SK-N-SH (cell line): ENCODE measurements around the gene TRIM67.

ENCODE experiments used
- CHD2 ChIP-seq: fragments of 150-350 bp; IDR thresholded peaks from 2 replicates; pipeline ENCODE4 v1.6.1; 2018; ENCODE audit warnings: low read length; ENCODE audit not compliant: partially characterized antibody
- FOSL2 ChIP-seq: IDR thresholded peaks from 2 replicates; pipeline ENCODE4 v1.4.0; 2012; ENCODE audit warnings: low read depth, mild to moderate bottlenecking, moderate library complexity, borderline replicate concordance
- MXI1 ChIP-seq: IDR thresholded peaks from 2 replicates; pipeline ENCODE4 v1.6.1; 2012; ENCODE audit warnings: mild to moderate bottlenecking, low read depth, low read length, improper control_type of control experiment
- NRF1 ChIP-seq: IDR thresholded peaks from 2 replicates; pipeline ENCODE4 v1.6.1; 2012; ENCODE audit warnings: low read depth, mild to moderate bottlenecking, low read length
- RAD21 ChIP-seq: IDR thresholded peaks from 2 replicates; pipeline ENCODE4 v1.6.1; 2012; ENCODE audit warnings: mild to moderate bottlenecking, low read length
- TCF12 ChIP-seq: IDR thresholded peaks from 2 replicates; pipeline ENCODE4 v1.4.0; 2012
- TF ChIP-seq, protein P1 (sequence below): fragments of 150-350 bp; IDR thresholded peaks from 2 replicates; pipeline ENCODE4 v1.6.1; 2016; ENCODE audit warnings: mild to moderate bottlenecking, low read depth, low read length
- TF ChIP-seq, protein P2 (sequence below): fragments of 200-600 bp; sonication (generic); IDR thresholded peaks from 2 replicates; pipeline ENCODE4 v1.6.1; 2017; ENCODE audit warnings: antibody characterized with exemption, mild to moderate bottlenecking, moderate library complexity

- TF ChIP-seq RAD21 (no peak), NRF1 (no peak), FOSL2 (no peak), CHD2 (peak; percentile 63), TCF12 (0 out of 2 replicates have a peak, but pooled peaks have one; percentile 6), MXI1 (peak; percentile 47; the same call in 1 of the 2 replicates)
- TF ChIP-seq, protein P1, sequence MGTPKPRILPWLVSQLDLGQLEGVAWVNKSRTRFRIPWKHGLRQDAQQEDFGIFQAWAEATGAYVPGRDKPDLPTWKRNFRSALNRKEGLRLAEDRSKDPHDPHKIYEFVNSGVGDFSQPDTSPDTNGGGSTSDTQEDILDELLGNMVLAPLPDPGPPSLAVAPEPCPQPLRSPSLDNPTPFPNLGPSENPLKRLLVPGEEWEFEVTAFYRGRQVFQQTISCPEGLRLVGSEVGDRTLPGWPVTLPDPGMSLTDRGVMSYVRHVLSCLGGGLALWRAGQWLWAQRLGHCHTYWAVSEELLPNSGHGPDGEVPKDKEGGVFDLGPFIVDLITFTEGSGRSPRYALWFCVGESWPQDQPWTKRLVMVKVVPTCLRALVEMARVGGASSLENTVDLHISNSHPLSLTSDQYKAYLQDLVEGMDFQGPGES = no peak
- TF ChIP-seq, protein P2, sequence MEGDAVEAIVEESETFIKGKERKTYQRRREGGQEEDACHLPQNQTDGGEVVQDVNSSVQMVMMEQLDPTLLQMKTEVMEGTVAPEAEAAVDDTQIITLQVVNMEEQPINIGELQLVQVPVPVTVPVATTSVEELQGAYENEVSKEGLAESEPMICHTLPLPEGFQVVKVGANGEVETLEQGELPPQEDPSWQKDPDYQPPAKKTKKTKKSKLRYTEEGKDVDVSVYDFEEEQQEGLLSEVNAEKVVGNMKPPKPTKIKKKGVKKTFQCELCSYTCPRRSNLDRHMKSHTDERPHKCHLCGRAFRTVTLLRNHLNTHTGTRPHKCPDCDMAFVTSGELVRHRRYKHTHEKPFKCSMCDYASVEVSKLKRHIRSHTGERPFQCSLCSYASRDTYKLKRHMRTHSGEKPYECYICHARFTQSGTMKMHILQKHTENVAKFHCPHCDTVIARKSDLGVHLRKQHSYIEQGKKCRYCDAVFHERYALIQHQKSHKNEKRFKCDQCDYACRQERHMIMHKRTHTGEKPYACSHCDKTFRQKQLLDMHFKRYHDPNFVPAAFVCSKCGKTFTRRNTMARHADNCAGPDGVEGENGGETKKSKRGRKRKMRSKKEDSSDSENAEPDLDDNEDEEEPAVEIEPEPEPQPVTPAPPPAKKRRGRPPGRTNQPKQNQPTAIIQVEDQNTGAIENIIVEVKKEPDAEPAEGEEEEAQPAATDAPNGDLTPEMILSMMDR = no peak
Observed at GRCh38 chr1:231200388-231201031, 38.7 kb downstream of the TRIM67 start.
